IMR-90 (cell line): ENCODE results near the gene DUT. TPM values are rescaled to one million over a fixed set of nuclear protein-coding genes. Genes with fewer than 3 reads are reported as not detected.

Source experiments
- ATAC-seq: fragments of 200-7000 bp; cut with Tn5 transposase; 2 replicates; pipeline ENCODE4 v1.9.1; 2020; ENCODE audit warnings: low read depth, mild to moderate bottlenecking, moderate library complexity
- BruUV-seq: library from RNA; stranded (reverse); fragments of 400-500 nt; replicated peaks from 2 replicates; lab custom pipeline; 2021; lab: Mats Ljungman, UMichigan
- CTCF ChIA-PET: fragments of 300-600 bp; formaldehyde crosslinking; extraction: SDS; loops from one replicate; lab custom pipeline; 2021; ENCODE audit warnings: antibody characterized with exemption; lab: Yijun Ruan, JAX
- POLR2A ChIA-PET: fragments of 300-600 bp; sonication (Branson Sonifier 250); formaldehyde crosslinking; loops from one replicate; lab custom pipeline; 2022; ENCODE audit warnings: antibody characterized with exemption; ENCODE audit not compliant: unreplicated experiment; lab: Charles Lee
- DNase-seq: peaks from one replicate; pipeline ENCODE4 v3.0.0; 2013
- H2AFZ ChIP-seq: replicated peaks from 2 replicates; pipeline ENCODE3; 2013; ENCODE audit warnings: low read length, mild to moderate bottlenecking; ENCODE audit not compliant: poor library complexity
- H2AK5ac ChIP-seq: 2 replicates; pipeline ENCODE4 v1.6.1; 2013; ENCODE audit warnings: low read depth, low read length, inconsistent platforms
- H2AK9ac ChIP-seq: replicated peaks from 2 replicates; pipeline ENCODE3; 2013; ENCODE audit warnings: mild to moderate bottlenecking, low read depth, low read length, moderate library complexity; ENCODE audit not compliant: poor library complexity
- H2BK120ac ChIP-seq: 2 replicates; pipeline ENCODE4 v1.6.1; 2013; ENCODE audit warnings: low read depth, low read length, inconsistent platforms
- H2BK15ac ChIP-seq: 3 replicates; pipeline ENCODE4 v1.6.1; 2013; ENCODE audit warnings: low read depth, low read length, inconsistent platforms
- H2BK20ac ChIP-seq: 2 replicates; pipeline ENCODE4 v1.6.1; 2013; ENCODE audit warnings: low read depth, mild to moderate bottlenecking, inconsistent platforms, low read length, moderate library complexity
- H2BK5ac ChIP-seq: 2 replicates; pipeline ENCODE4 v1.6.1; 2013; ENCODE audit warnings: mild to moderate bottlenecking, low read depth, low read length, inconsistent platforms; ENCODE audit not compliant: poor library complexity, severe bottlenecking
- H3K14ac ChIP-seq: replicated peaks from 2 replicates; pipeline ENCODE4 v1.6.1; 2013; ENCODE audit warnings: low read depth, low read length, inconsistent platforms
- H3K18ac ChIP-seq: 2 replicates; pipeline ENCODE4 v1.6.1; 2013; ENCODE audit warnings: low read depth, low read length, control low read depth
- H3K23ac ChIP-seq: 2 replicates; pipeline ENCODE4 v1.6.1; 2013; ENCODE audit warnings: low read depth, low read length, inconsistent platforms
- H3K27ac ChIP-seq: 2 replicates; pipeline ENCODE4 v1.5.1; 2013; ENCODE audit warnings: mild to moderate bottlenecking, control low read depth, low read length; ENCODE audit not compliant: insufficient read depth
- H3K27me3 ChIP-seq: 2 replicates; pipeline ENCODE4 v1.6.1; 2013; ENCODE audit warnings: low read length; ENCODE audit not compliant: control insufficient read depth, insufficient read depth
- H3K36me3 ChIP-seq: 2 replicates; pipeline ENCODE4 v1.6.1; 2013; ENCODE audit warnings: low read length, mixed read lengths; ENCODE audit not compliant: control insufficient read depth, insufficient read depth
- H3K4ac ChIP-seq: 2 replicates; pipeline ENCODE4 v1.6.1; 2013; ENCODE audit warnings: low read depth, low read length, inconsistent platforms
- H3K4me1 ChIP-seq: 2 replicates; pipeline ENCODE4 v1.6.1; 2013; ENCODE audit warnings: low read length, mixed read lengths; ENCODE audit not compliant: control insufficient read depth, insufficient read depth
- H3K4me2 ChIP-seq: 2 replicates; pipeline ENCODE4 v1.6.1; 2013; ENCODE audit warnings: low read depth, mild to moderate bottlenecking, control low read depth, low read length, moderate library complexity
- H3K4me3 ChIP-seq: 2 replicates; pipeline ENCODE4 v1.5.1; 2013; ENCODE audit warnings: low read depth, mild to moderate bottlenecking, control low read depth, low read length, moderate library complexity; ENCODE audit not compliant: insufficient read depth
- H3K56ac ChIP-seq: 2 replicates; pipeline ENCODE4 v1.6.1; 2013; ENCODE audit warnings: low read length, inconsistent platforms; ENCODE audit not compliant: insufficient read depth; ENCODE audit errors: extremely low read depth
- H3K79me1 ChIP-seq, 2 experiments: 2 replicates each; pipeline ENCODE4 v1.6.1; 2013; ENCODE audit warnings: low read length in 2 of 2, inconsistent platforms in 1 of 2, low read depth in 1 of 2
- H3K9ac ChIP-seq: 2 replicates; pipeline ENCODE4 v1.6.1; 2013; ENCODE audit warnings: low read depth, low read length, control low read depth
- H3K9me1 ChIP-seq: 2 replicates; pipeline ENCODE4 v1.6.1; 2013; ENCODE audit warnings: low read length, inconsistent platforms; ENCODE audit not compliant: insufficient read depth
- H3K9me3 ChIP-seq: 2 replicates; pipeline ENCODE4 v1.6.1; 2013; ENCODE audit warnings: low read length; ENCODE audit not compliant: control insufficient read depth, insufficient read depth
- H4K20me1 ChIP-seq: 2 replicates; pipeline ENCODE4 v1.6.1; 2013; ENCODE audit warnings: low read length, inconsistent platforms; ENCODE audit not compliant: insufficient read depth
- H4K5ac ChIP-seq: 2 replicates; pipeline ENCODE4 v1.6.1; 2013; ENCODE audit warnings: mild to moderate bottlenecking, low read depth, low read length, control low read depth
- H4K8ac ChIP-seq, 2 experiments: 2 replicates each; pipeline ENCODE4 v1.6.1; 2013; ENCODE audit warnings: low read depth in 2 of 2, low read length in 2 of 2, control low read depth in 1 of 2, inconsistent platforms in 1 of 2
- H4K91ac ChIP-seq: 2 replicates; pipeline ENCODE4 v1.6.1; 2013; ENCODE audit warnings: low read depth, low read length, inconsistent platforms; ENCODE audit not compliant: insufficient read depth
- BHLHE40 ChIP-seq: fragments of 150-350 bp; IDR thresholded peaks from 2 replicates; pipeline ENCODE4 v1.6.1; 2016; ENCODE audit warnings: mild to moderate bottlenecking, low read depth, low read length
- CEBPB ChIP-seq: IDR thresholded peaks from 2 replicates; pipeline ENCODE4 v1.6.1; 2012; ENCODE audit warnings: low read depth, low read length, improper control_type of control experiment
- CHD1 ChIP-seq: IDR thresholded peaks from 2 replicates; pipeline ENCODE4 v1.6.1; 2012; ENCODE audit warnings: low read depth, low read length, improper control_type of control experiment
- CTCF ChIP-seq: conservative IDR thresholded peaks from 2 replicates; pipeline ENCODE4 v1.5.1; 2012; ENCODE audit warnings: mild to moderate bottlenecking, low read depth, low read length, improper control_type of control experiment
- ELK1 ChIP-seq: fragments of 150-350 bp; IDR thresholded peaks from 2 replicates; pipeline ENCODE4 v1.6.1; 2016; ENCODE audit warnings: low read depth, mild to moderate bottlenecking, low read length, moderate library complexity, borderline replicate concordance
- FOS ChIP-seq: fragments of 150-350 bp; IDR thresholded peaks from 2 replicates; pipeline ENCODE4 v1.6.1; 2016; ENCODE audit warnings: low read depth, low read length
- MAFK ChIP-seq: IDR thresholded peaks from 2 replicates; pipeline ENCODE4 v1.6.1; 2012; ENCODE audit warnings: low read depth, low read length, improper control_type of control experiment
- MAZ ChIP-seq: IDR thresholded peaks from 2 replicates; pipeline ENCODE4 v1.6.1; 2012; ENCODE audit warnings: low read depth, mild to moderate bottlenecking, low read length, improper control_type of control experiment, moderate library complexity, borderline replicate concordance
- MXI1 ChIP-seq: IDR thresholded peaks from 2 replicates; pipeline ENCODE4 v1.6.1; 2012; ENCODE audit warnings: low read depth, mild to moderate bottlenecking, low read length, moderate library complexity, borderline replicate concordance
- NFE2L2 ChIP-seq: fragments of 150-350 bp; IDR thresholded peaks from 2 replicates; pipeline ENCODE4 v1.6.1; 2016; ENCODE audit warnings: low read depth, mild to moderate bottlenecking, low read length
- POLR2A ChIP-seq: IDR thresholded peaks from 2 replicates; pipeline ENCODE4 v1.6.1; 2012; ENCODE audit warnings: mild to moderate bottlenecking, low read depth, low read length
- RAD21 ChIP-seq: IDR thresholded peaks from 2 replicates; pipeline ENCODE4 v1.6.1; 2012; ENCODE audit warnings: low read length, improper control_type of control experiment
- RCOR1 ChIP-seq: IDR thresholded peaks from 2 replicates; pipeline ENCODE4 v1.6.1; 2012; ENCODE audit warnings: mild to moderate bottlenecking, low read length, improper control_type of control experiment; ENCODE audit not compliant: insufficient replicate concordance
- RFX5 ChIP-seq: IDR thresholded peaks from 2 replicates; pipeline ENCODE4 v1.8.0; 2012; ENCODE audit warnings: low read depth, mild to moderate bottlenecking, low read length, moderate library complexity
- SMC3 ChIP-seq: fragments of 150-350 bp; IDR thresholded peaks from 2 replicates; pipeline ENCODE4 v1.6.1; 2016; ENCODE audit warnings: low read depth, mild to moderate bottlenecking, antibody characterized with exemption, low read length, moderate library complexity
- USF2 ChIP-seq: fragments of 150-350 bp; IDR thresholded peaks from 2 replicates; pipeline ENCODE4 v1.6.1; 2017; ENCODE audit warnings: mild to moderate bottlenecking, antibody characterized with exemption, low read length, low read depth
- WGBS, 2 experiments: methylation state at CpG; one replicate each; pipeline versions ENCODE4 v1.1.5 to v1.1.7; 2013; ENCODE audit warnings: missing lambda C conversion rate in 2 of 2; ENCODE audit not compliant: insufficient read length in 1 of 2; ENCODE audit errors: extremely low coverage in 2 of 2; 5-methylcytosine and 5-hydroxymethylcytosine counted together
- dilution Hi-C: fragments of 300-500 bp; cut with HindIII; formaldehyde crosslinking; loops from one replicate; pipeline ENCODE4 v1.14.3; 2018; ENCODE audit warnings: low sequenced_read_pairs; ENCODE audit not compliant: unreplicated experiment
- in situ Hi-C: fragments of 300-500 bp; cut with MboI; formaldehyde crosslinking; loops from 3 replicates; pipeline ENCODE4 v1.14.3; 2019; ENCODE audit warnings: low sequenced_read_pairs, inconsistent platforms, mixed read lengths
- intact Hi-C: fragments of 100-400 bp; cut with micrococcal nuclease; formaldehyde crosslinking; loops from 2 replicates; pipeline ENCODE4 v1.10.0; 2022
- polyA plus RNA-seq, 3 experiments: library from polyadenylated mRNA; depleted of rRNA; stranded (reverse); fragments of >200 nt; gene quantifications; 2 replicates each; pipeline ENCODE4 v1.2.3, GENCODE V29; 2012; ENCODE audit warnings: low replicate concordance in 1 of 3
- total RNA-seq: library from RNA; depleted of rRNA; stranded (reverse); fragments of >200 nt; gene quantifications from 2 replicates; pipeline ENCODE4 v1.2.3, GENCODE V29; 2012

DUT gene
- total and polyA plus RNA-seq, 2 of the 4 experiments (the other 2 are of a cell fraction) = 18.8 to 36.4 TPM

- H3K4me1 ChIP-seq = no peaks in the 10 kb centered on the region
- H2BK5ac ChIP-seq = no peak overlapping the region
- intact Hi-C loops = no loop called here
- POLR2A ChIA-PET = no interaction called here
- BruUV-seq = no TSS peak
- no peak overlapping the region for H3K56ac ChIP-seq
- H3K9ac ChIP-seq = no peak overlapping the region
- CTCF ChIA-PET = interaction anchor here (0.6 kb wide), 1 partner anchor 1206 kb away, joined by 3 read pairs; no protein-coding TSS in a partner anchor
- DNase-seq (no peak), ATAC-seq (no peak)
- H3K9me1 ChIP-seq = no peaks in the 10 kb centered on the region; the same call in 1 of the 2 replicates
- H3K4me3 ChIP-seq = no peak overlapping the region
- no peak overlapping the region for H3K18ac ChIP-seq
- 20% methylated on average over 1 of the region's 5 CpGs; no CpG with 5 or more reads in 1 of the 2 experiments for WGBS, 2 experiments
- H4K91ac ChIP-seq = no peak overlapping the region
- no peaks in the 10 kb centered on the region for H3K79me1 ChIP-seq
- no peak overlapping the region for H2BK120ac ChIP-seq
- H3K14ac ChIP-seq = no peak overlapping the region
- TF ChIP-seq FOS = no peak
- TF ChIP-seq BHLHE40 = no peak
- TF ChIP-seq ELK1 = no peak
- TF ChIP-seq RFX5 = no peak
- TF ChIP-seq MAFK = no peak
- TF ChIP-seq CTCF = no peak
- no peak for TF ChIP-seq RCOR1
- no peak for TF ChIP-seq SMC3
- no peak for TF ChIP-seq CEBPB
- no peak for TF ChIP-seq MXI1
- TF ChIP-seq MAZ = no peak
- no peak for TF ChIP-seq NFE2L2
- TF ChIP-seq CHD1 = no peak
- TF ChIP-seq RAD21 = no peak
- TF ChIP-seq USF2 = no peak
- TF ChIP-seq POLR2A = no peak
- H3K27ac ChIP-seq = no peak overlapping the region
- no peak overlapping the region for H4K5ac ChIP-seq
- no peak overlapping the region for H3K4ac ChIP-seq
- no peaks in the 10 kb centered on the region for H3K36me3 ChIP-seq
- dilution Hi-C loops = no loop called here
- H3K9me3 ChIP-seq = no peaks in the 10 kb centered on the region
- peaks cover 17% of the 10 kb centered on the region for H3K27me3 ChIP-seq
- no peak overlapping the region for H2AFZ ChIP-seq
- H2BK20ac ChIP-seq = no peak overlapping the region
- no peak overlapping the region for H3K4me2 ChIP-seq
- in situ Hi-C loops = no loop called here
- no peak overlapping the region for H2BK15ac ChIP-seq
- no peak overlapping the region for H3K23ac ChIP-seq
- no peaks in the 10 kb centered on the region for H4K20me1 ChIP-seq
- H2AK9ac ChIP-seq = no peak overlapping the region
- H2AK5ac ChIP-seq = no peak overlapping the region
- H4K8ac ChIP-seq = no peak overlapping the region
Observed at GRCh38 chr15:48300038-48300437, 31.2 kb upstream of the DUT start.
